Suprapubic skin (tissue), 4 donors: ENCODE measurements around the gene CHRNA4. TPM values are rescaled to one million over a fixed set of nuclear protein-coding genes. Genes with fewer than 3 reads are reported as not detected.

ENCODE experiments used
- DNase-seq, 2 donors: peaks; one replicate each; pipeline ENCODE4 v3.0.0-alpha.2; 2019; ENCODE audit warnings: low spot score in 2 of 2
- H3K27ac ChIP-seq: fragments of 200-600 bp; sonication (generic); one replicate; pipeline ENCODE4 v1.5.1; 2019
- H3K27me3 ChIP-seq: fragments of 200-600 bp; sonication (generic); one replicate; pipeline ENCODE4 v1.5.1; 2019
- H3K36me3 ChIP-seq: fragments of 200-600 bp; sonication (generic); one replicate; pipeline ENCODE4 v1.5.1; 2019
- H3K4me1 ChIP-seq: fragments of 200-600 bp; sonication (generic); one replicate; pipeline ENCODE4 v1.5.1; 2019
- H3K4me3 ChIP-seq: fragments of 200-600 bp; sonication (generic); one replicate; pipeline ENCODE4 v1.5.1; 2019; ENCODE audit warnings: mild to moderate bottlenecking
- H3K9me3 ChIP-seq: fragments of 200-600 bp; sonication (generic); one replicate; pipeline ENCODE4 v1.5.1; 2019
- EP300 ChIP-seq: sonication (generic); formaldehyde crosslinking; IDR thresholded peaks from one replicate; pipeline ENCODE4 v1.6.1; 2017; ENCODE audit warnings: antibody characterized with exemption
- POLR2A ChIP-seq, 2 donors: fragments of 450-650 bp; IDR thresholded peaks; one replicate each; pipeline ENCODE4 v1.6.1; 2017; ENCODE audit warnings: antibody characterized with exemption in 2 of 2, mild to moderate bottlenecking in 2 of 2, moderate library complexity in 2 of 2
- POLR2AphosphoS5 ChIP-seq, 3 donors: sonication (generic); formaldehyde crosslinking; IDR thresholded peaks; one replicate each; pipeline ENCODE4 v1.6.1; 2017; ENCODE audit warnings: antibody characterized with exemption in 3 of 3
- WGBS: methylation state at CpG from one replicate; pipeline ENCODE4 v1.1.5; 2018; 5-methylcytosine and 5-hydroxymethylcytosine counted together
- total RNA-seq, 4 donors: library from RNA; depleted of rRNA; stranded (reverse); fragments of >200 nt; gene quantifications; one replicate each; pipeline ENCODE4 v1.1.0, GENCODE V29; 2016
- TF ChIP-seq, protein P1 (sequence below), 2 donors: fragments of 200-600 bp in 1 of 2; fragments of 450-650 bp in 1 of 2; sonication (generic) in 1 of 2; IDR thresholded peaks; one replicate each; pipeline ENCODE4 v1.5.1; 2016 to 2019; ENCODE audit warnings: antibody characterized with exemption in 2 of 2, mild to moderate bottlenecking in 1 of 2, moderate library complexity in 1 of 2

CHRNA4 gene
- total RNA-seq, 4 donors from 2014 or later: not detected

DNA sequence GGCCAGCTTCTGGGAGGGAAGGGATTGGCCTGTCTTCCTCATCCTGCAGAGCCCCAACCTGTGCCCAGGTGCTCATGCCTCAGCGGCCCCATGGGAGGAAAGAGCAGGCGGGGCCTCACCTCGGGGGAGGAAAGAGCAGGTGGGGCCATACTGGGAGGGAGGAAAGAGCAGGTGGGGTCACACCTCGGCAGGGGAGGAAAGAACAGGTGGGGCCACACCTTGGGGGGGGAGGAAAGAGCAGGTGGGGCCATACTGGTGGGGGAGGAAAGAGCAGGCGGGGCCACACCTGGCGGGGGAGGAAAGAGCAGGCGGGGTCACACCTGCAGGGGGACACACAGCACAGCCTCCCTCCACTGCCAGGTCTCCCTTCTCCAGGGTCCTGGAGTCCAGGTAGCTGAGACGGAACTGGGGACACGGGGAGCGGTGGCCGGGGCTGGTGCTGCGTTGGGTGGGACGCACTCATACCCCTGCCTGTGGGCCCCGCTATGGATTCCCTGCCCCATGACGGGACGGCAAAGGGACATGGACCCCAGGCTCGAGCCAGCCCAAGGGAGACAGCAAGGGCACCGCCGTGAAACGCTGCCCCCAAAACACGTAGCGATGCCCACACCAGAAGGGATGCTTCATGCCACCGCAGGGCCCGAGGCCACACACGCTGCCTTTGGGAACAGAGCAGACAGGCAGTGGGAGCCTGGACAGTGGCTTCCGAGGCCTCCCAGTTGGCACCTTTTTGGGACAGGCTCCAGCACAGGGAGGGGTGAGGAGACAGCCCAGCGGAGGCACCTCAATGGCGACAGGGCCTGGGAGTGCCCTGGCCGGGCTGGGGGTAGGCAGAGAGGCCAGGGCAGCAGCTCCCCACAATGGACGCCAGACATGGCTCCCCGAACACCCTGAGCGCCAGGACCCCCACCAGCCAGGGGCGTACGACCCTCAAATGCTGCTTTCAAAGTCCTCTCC, 43.3 kb upstream of the CHRNA4 start:
- 70% methylated on average over 23 of the region's 34 CpGs for WGBS
- Histone ChIP-seq H3K36me3 (no peaks in the 10 kb centered on the region), H3K9me3 (no peaks in the 10 kb centered on the region), H3K4me3 (no peak overlapping the region), H3K27ac (no peak overlapping the region), H3K4me1 (no peaks in the 10 kb centered on the region), H3K27me3 (peaks cover 64% of the 10 kb centered on the region)
- TF ChIP-seq POLR2AphosphoS5 (IDR thresholded peaks at IDR 0.05): no peak
- no peak for TF ChIP-seq POLR2A (IDR thresholded peaks at IDR 0.05)
- TF ChIP-seq EP300: no peak
- TF ChIP-seq, protein P1, sequence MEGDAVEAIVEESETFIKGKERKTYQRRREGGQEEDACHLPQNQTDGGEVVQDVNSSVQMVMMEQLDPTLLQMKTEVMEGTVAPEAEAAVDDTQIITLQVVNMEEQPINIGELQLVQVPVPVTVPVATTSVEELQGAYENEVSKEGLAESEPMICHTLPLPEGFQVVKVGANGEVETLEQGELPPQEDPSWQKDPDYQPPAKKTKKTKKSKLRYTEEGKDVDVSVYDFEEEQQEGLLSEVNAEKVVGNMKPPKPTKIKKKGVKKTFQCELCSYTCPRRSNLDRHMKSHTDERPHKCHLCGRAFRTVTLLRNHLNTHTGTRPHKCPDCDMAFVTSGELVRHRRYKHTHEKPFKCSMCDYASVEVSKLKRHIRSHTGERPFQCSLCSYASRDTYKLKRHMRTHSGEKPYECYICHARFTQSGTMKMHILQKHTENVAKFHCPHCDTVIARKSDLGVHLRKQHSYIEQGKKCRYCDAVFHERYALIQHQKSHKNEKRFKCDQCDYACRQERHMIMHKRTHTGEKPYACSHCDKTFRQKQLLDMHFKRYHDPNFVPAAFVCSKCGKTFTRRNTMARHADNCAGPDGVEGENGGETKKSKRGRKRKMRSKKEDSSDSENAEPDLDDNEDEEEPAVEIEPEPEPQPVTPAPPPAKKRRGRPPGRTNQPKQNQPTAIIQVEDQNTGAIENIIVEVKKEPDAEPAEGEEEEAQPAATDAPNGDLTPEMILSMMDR (IDR thresholded peaks at IDR 0.05): no peak
- no peak for DNase-seq

DNA sequence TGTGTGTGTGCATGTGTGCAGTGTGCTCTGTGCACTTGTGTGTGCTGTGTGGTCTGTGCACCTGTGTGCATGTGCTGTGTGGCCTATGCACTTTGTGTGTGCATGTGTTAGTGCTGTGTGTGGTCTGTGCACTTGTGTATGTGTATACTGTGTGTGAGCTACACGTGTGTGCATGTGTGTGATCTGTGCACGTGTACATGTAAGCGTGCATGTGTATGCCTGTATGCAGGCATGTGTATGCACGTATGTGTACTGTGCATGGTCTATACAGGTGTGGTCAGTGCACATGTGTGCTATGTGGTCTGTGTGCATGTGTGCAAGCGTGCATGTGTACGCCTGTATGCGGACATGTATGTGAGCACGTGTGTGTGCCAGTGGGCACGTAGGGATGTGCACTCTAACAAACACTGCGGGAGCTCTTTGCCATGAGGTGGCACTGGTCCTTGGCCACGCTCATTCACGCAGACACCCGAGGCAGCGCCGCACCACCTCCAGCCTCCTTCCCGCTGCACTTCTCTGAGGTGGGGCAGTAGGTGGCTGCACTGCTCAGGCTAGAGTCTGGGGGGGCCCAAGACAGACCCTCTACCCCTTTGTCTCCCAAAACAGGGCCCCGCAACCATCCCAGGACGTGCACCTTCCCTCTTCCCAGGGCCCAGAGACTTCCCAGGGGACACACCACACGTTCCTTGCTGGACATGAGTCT, 42.4 kb upstream of the CHRNA4 start:
- H3K27ac ChIP-seq: no peak overlapping the region
- H3K27me3 ChIP-seq: peaks cover 73% of the 10 kb centered on the region
- WGBS: 83% methylated on average over 15 of the region's 19 CpGs
- no peaks in the 10 kb centered on the region for H3K4me1 ChIP-seq
- no peaks in the 10 kb centered on the region for H3K9me3 ChIP-seq
- DNase-seq: no peak
- H3K36me3 ChIP-seq: no peaks in the 10 kb centered on the region
- TF ChIP-seq POLR2AphosphoS5 (IDR thresholded peaks at IDR 0.05) (no peak), EP300 (no peak), POLR2A (IDR thresholded peaks at IDR 0.05) (no peak)
- TF ChIP-seq, protein P1 (IDR thresholded peaks at IDR 0.05): no peak
- H3K4me3 ChIP-seq: no peak overlapping the region

DNA sequence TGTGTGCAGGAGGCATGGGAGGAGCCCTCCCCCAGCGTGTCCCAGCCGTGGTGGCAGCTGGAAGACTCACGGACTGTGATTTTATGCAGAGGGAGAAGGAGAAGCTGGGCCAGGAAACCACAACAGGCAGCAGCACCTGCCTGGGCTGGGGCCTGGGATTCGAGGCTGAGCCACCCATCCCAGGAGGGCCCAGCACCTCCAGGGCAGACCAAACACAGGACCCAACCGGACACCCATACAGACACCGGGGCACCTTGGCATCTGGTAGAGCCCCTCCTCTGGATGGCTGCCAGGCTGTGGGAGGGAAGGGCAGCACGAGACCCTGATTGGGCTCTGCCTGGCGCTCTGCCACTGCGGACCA, 41.7 kb upstream of the CHRNA4 start:
- Histone ChIP-seq H3K27ac (no peak overlapping the region), H3K9me3 (no peaks in the 10 kb centered on the region), H3K4me1 (no peaks in the 10 kb centered on the region), H3K4me3 (no peak overlapping the region), H3K27me3 (peaks cover 78% of the 10 kb centered on the region), H3K36me3 (no peaks in the 10 kb centered on the region)
- no peak for DNase-seq
- WGBS: no CpG with 5 or more reads among the region's 9 CpGs
- no peak for TF ChIP-seq POLR2AphosphoS5 (IDR thresholded peaks at IDR 0.05)
- TF ChIP-seq EP300: no peak

DNA sequence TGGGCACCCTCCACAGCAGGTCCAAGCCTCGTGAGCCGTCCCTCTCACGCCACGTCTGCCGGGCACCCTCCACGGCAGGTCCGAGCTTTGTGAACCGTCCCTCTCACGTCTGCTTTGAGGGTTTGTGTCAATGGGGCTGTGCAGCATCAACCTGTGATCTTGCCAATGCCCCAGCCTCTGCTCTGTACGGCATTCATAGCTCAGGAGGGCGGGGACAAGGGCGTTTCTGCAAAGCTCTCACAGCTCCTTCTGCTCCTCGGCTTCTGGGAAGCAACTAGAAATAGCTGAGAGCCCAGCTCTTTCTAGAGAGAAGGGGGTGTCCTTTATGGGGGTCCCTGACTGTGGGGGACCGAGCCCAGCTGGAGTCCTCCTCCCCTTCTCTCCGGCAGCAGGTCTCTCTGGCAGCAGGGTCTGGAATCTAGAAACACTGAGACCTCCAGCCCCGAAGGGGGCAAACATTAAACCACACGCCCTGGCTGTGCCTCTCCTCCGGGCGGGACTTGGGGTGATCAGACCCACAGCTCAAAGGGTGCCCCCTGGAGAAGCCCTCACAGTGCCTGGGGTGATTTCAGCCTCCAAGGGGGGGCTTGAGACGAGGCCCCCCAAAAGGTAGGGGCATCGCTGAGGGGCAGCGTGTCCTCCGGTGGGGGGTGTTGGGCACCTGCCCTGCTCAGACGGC, 41.2 kb upstream of the CHRNA4 start:
- Histone ChIP-seq H3K27me3 (peaks cover 79% of the 10 kb centered on the region), H3K4me3 (no peak overlapping the region), H3K9me3 (no peaks in the 10 kb centered on the region), H3K27ac (no peak overlapping the region), H3K36me3 (no peaks in the 10 kb centered on the region), H3K4me1 (no peaks in the 10 kb centered on the region)
- no peak for DNase-seq
- TF ChIP-seq POLR2A (IDR thresholded peaks at IDR 0.05): no peak
- TF ChIP-seq POLR2AphosphoS5 (IDR thresholded peaks at IDR 0.05): no peak
- TF ChIP-seq, protein P1 (IDR thresholded peaks at IDR 0.05): no peak
- TF ChIP-seq EP300: no peak
- WGBS: 63% methylated on average over 6 of the region's 24 CpGs

DNA sequence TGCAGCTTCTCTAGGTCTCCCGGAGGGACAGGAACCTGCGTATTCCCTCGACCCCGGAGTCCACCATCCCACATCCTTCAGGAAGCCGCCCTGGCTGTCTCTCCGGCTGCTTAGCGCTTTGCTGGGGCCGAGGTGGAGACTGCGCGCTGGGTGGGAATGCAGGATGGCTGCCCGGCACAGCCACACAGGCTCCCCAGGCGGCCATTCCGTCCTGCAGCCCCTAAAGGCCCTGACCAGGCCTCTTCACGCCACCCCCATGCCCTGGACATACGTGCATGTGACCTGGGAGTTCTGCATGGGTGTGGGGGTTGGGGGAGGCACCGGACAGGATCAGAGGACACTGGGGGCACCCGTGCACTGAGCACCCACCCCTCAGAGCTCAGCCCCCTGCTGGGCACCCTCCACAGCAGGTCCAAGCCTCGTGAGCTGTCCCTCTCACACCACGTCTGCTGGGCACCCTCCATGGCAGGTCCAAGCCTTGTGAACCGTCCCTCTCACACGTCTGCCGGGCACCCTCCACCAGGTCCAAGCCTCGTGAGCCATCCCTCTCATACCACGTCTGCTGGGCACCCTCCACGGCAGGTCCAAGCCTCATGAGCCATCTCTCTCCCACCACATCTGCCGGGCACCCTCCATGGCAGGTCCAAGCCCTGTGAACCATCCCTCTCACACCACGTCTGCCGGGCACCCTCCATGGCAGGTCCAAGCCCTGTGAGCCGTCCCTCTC, 40.4 kb upstream of the CHRNA4 start:
- TF ChIP-seq, protein P1 (IDR thresholded peaks at IDR 0.05): no peak
- TF ChIP-seq POLR2A (IDR thresholded peaks at IDR 0.05) (no peak), POLR2AphosphoS5 (IDR thresholded peaks at IDR 0.05) (no peak), EP300 (no peak)
- H3K36me3 ChIP-seq: no peaks in the 10 kb centered on the region
- no peaks in the 10 kb centered on the region for H3K9me3 ChIP-seq
- H3K27me3 ChIP-seq: peaks cover 85% of the 10 kb centered on the region
- no peak for DNase-seq
- H3K4me3 ChIP-seq: no peak overlapping the region
- 65% methylated on average over 28 of the region's 29 CpGs for whole genome bisulfite sequencing
- H3K27ac ChIP-seq: no peak overlapping the region
- H3K4me1 ChIP-seq: no peaks in the 10 kb centered on the region
